HEK293 (cell line): ENCODE results near the gene SUSD4.

Source experiments
- CTCF ChIP-seq: fragments of 450-650 bp; formaldehyde crosslinking; IDR thresholded peaks from 2 replicates; pipeline ENCODE4 v1.5.1; 2016; ENCODE audit warnings: missing biosample characterization, missing genetic modification characterization
- PRDM10 ChIP-seq: fragments of 450-650 bp; formaldehyde crosslinking; IDR thresholded peaks from 2 replicates; pipeline ENCODE4 v1.5.1; 2016; ENCODE audit warnings: missing biosample characterization, missing genetic modification characterization
- REST ChIP-seq: fragments of 450-650 bp; formaldehyde crosslinking; IDR thresholded peaks from 2 replicates; pipeline ENCODE4 v1.5.1; 2016; ENCODE audit warnings: missing biosample characterization, missing genetic modification characterization
- ZNF292 ChIP-seq: fragments of 450-650 bp; formaldehyde crosslinking; IDR thresholded peaks from 2 replicates; pipeline ENCODE4 v1.5.1; 2016; ENCODE audit warnings: low read depth, missing biosample characterization, missing genetic modification characterization, borderline replicate concordance
- ZNF555 ChIP-seq: fragments of 450-650 bp; formaldehyde crosslinking; conservative IDR thresholded peaks from 2 replicates; pipeline ENCODE4 v1.5.1; 2017; ENCODE audit warnings: missing biosample characterization, mild to moderate bottlenecking, missing genetic modification characterization, inconsistent platforms
- ZNF660 ChIP-seq: fragments of 450-650 bp; IDR thresholded peaks from 2 replicates; pipeline ENCODE4 v1.5.1; 2018; ENCODE audit warnings: missing biosample characterization, mild to moderate bottlenecking, missing genetic modification characterization
- ZNF777 ChIP-seq: fragments of 450-650 bp; formaldehyde crosslinking; IDR thresholded peaks from 2 replicates; pipeline ENCODE4 v1.5.1; 2017; ENCODE audit warnings: missing biosample characterization, missing genetic modification characterization, borderline replicate concordance
- ZSCAN4 ChIP-seq: fragments of 450-650 bp; formaldehyde crosslinking; IDR thresholded peaks from 2 replicates; pipeline ENCODE4 v1.5.1; 2017; ENCODE audit warnings: missing biosample characterization, missing genetic modification characterization

- TF ChIP-seq REST (tag by site-specific recombination) (no peak), PRDM10 (no peak), ZNF660 (tag by site-specific recombination) (no peak), ZNF555 (tag by site-specific recombination) (no peak), CTCF (no peak), ZNF292 (no peak), ZNF777 (no peak), ZSCAN4 (tag by site-specific recombination) (no peak)
Observed at GRCh38 chr1:223378754-223379153, 14.8 kb upstream of the SUSD4 start.
